Measurements from ENCODE around the gene KLHL8.
A peak's percentile ranks its signal among the peaks of the same experiment; 100 is the strongest.

Gene KLHL8

GRCh38 chr4:87220094-87220822 is at the start of gene KLHL8:
TSS of gene KLHL8 (minus strand) at chr4:87220618. CDS start at chr4:87195539, 25,079 bp downstream.
- DNase-seq: peak; percentile 95

- DNase-seq: peak; percentile 75
These were observed 49.7 kb upstream of the KLHL8 start for GRCh38 chr4:87270144-87270543.

DNA sequence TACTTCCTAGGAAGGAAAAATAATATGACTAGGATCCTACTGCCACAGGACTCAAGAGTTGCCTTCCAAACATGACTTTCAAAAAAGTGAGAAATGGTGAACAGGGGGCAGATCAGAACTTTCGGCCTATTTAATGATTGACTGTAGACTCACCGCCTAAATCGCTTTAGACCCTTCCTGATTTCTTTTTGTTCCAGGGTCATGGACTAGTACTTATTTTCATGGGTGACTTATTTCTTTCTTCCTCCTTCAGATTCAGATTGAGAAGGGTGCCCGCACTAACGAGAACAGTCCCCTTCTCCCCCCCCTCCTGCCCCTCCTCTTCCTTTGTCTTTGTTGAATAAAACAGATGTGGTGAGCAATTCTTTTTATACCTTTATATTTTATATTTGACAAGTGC is 48.0 kb upstream of the KLHL8 start:
- DNase-seq: no peak

DNA sequence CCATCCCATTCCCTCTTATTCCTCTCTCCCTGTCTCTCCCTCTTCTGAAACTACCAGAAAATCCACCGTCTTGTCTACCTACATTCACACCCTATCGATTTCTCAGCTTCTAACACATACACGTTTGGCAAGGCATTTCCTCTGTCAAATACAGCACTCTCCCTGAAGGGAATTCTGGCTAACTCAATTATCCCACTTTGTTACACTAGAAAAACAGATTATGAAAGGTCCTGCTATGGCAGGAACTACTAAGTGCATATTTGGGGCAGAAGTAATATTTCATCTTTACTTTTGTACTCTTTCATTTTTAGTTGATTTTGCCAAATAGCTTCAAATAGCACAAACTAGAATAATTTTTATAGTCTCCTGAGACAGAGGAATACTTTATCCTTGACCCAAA is 46.6 kb upstream of the KLHL8 start:
- DNase-seq: no peak

DNA sequence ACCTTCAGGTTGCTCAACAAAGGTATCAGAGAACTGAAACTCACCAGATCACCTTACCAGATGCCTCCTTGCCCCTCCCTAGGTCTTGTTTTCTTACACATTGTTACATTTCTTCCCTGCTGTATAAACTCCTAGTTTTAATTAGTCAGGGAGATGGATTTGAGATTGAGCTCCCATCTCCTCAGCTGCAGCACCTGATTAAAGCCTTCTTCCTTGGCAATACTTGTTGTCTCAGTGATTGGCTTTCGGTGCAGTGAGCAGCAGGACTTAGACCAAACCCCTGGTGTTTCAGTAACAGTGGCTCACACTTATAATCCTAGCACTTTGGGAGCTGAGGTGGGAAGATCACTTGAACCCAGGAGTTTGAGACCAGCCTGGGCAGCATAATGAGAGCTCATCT is 42.5 kb upstream of the KLHL8 start:
- no peak for DNase-seq

DNA sequence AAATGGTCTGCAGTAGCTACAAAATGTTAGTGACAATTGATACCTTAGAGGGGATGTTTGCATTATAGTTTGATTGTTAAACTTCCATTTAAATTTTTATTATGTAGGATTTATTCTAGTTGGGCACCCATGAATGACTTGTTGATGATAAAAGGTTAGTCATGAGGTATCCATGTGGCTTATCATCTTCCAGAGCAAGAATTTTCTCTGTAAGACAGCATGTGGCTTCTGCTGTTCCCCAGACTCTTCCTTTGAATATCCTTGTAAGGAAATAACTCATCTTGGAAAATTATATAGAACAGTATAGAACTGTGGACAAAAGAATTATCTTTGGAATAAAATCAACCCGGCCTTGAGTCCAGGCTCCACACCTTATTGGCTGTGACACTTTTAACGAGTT is 40.1 kb upstream of the KLHL8 start:
- no peak for DNase-seq

- no peak for DNase-seq
These were observed 38.3 kb upstream of the KLHL8 start for GRCh38 chr4:87258677-87259076.

GRCh38 chr4:87257523-87257922 is 37.1 kb upstream of the KLHL8 start:
- no peak for DNase-seq

DNA sequence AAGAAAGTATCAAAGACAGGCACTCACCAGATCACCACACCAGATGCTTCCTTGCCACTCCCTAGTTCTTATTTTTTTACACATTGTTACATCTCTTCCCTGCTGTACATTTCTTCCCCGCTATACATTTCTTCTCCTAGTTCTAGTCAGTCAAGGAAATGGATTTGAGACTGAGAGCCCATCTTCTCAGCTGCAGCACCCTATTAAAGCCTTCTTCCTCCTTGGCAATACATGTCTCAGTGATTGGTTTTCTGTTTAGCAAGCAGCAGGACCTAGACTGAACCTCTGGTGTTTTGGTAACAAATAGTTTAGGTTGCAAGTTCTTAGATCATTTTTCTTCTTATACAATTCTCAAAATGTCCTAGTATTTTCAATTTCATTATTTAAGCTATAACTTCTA is 35.3 kb upstream of the KLHL8 start:
- no peak for DNase-seq

GRCh38 chr4:87251106-87251505 is 30.7 kb upstream of the KLHL8 start:
- DNase-seq: no peak

- DNase-seq: no peak
These were observed 29.9 kb upstream of the KLHL8 start for GRCh38 chr4:87250294-87250693.

DNA sequence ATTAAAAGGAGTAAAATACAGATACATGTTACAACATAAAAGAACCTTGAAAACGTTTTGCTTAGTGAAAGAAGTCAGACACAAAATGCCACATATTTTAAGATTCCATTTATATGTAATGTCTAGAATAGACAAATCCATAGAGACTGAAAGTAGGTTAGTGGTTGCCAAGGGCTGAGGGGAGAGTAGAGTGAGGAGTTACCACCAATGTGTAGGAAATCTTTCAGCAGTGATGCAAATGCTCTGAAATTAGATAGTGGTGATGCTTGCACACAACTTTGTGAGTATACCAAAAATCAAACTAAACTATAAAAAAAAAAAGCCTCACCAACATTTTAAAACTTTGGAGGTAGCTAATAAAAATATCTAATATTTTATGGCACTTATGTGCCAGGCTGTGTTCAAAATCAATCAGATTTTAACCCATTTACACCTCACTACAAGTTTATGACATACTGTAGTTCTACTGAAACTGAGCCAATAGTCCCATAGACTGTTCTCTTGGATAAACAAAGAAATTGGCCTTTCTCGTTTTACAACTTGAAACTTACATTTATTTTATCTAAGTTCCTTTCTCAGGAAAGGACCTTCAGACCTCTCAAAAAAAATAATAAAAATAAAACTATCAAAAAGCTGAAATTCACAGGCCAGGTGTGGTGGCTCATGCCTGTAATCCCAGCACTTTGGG is 29.1 kb upstream of the KLHL8 start:
- no peak for DNase-seq

DNA sequence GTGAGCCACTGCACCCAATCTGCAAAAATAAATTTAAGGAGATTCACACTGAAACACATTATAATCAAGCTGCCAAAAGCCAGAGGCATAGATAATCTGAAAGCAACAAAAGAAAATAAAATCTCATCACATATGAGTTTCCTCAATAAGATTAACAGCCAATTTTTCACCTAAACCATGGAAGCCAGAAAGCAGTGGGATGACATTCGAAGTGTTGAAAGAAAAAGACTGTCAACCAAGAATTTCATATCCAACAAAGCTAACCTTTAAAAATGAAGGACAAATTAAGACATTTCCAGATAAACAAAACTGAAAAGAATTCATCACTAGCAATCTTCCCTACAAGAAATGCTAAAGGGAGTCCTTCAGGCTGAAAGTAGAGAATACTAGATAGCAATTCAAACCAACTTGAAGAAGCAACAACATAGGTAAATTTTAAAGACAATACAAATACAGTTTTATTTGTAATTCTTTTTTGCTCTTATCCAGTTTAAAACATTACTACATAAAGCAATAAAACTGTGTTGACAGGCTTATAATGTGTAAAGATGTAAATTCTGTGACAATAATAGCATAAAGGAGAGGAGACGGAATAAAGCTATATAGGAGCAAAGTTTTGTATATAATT is 23.1 kb upstream of the KLHL8 start:
- peak; percentile 46 for DNase-seq

DNA sequence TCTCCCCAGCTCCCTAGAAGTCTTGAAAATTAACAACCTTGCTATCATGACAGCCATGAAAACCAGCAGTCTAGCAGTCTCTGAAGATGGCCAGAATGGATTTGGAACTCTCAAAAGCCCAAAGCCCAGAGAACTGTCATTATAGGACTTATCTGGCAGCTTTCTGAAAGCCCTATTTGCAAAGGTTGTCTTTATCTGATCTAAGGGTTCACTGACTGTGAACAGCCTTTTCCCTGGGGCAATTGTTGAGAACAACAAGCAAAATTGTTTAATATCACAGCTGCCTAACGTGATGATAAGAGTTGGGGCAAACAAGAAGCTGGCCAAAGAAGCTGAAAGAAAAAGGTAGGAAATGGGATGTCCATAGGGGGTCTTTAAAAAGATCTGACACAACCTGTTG is 20.9 kb upstream of the KLHL8 start:
- no peak for DNase-seq

DNA sequence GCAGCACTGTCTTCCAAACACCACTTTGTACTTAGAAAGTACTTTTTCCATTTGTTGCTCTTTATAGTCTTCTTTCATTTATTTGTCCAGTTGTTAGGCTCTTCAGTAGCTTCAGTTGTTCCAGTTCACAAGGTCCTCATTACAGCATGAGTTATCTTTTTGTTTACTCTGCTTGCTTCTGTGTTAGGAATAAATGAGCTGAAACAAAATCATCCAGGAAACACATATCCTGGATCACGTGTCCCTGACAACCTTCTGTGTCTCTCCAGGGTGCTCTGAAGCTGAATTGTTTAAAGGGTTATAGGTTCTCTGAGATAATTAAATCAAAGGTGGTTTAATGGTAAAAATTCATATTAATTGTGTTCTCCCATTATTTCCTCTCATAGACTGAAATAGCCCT is 19.9 kb upstream of the KLHL8 start:
- no peak for DNase-seq

DNA sequence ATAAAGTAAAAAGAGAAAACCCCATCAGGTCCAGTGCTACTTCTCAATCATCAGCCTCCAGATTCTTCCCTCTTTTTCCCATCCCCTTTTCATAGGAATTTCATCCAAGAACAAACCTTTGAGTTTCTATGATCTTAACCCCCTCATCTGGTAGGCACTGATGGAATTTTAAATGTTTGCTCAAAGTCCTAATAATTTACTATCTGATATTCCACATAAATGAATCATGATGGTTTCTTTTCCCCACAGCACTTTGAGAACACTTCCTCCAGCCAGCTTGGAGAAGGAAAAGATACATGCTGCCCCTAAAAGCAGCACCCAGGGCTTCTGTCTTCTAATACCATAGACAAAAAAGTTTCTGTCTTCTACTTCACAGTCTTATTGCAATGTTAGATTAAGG is 19.4 kb upstream of the KLHL8 start:
- no peak for DNase-seq

DNA sequence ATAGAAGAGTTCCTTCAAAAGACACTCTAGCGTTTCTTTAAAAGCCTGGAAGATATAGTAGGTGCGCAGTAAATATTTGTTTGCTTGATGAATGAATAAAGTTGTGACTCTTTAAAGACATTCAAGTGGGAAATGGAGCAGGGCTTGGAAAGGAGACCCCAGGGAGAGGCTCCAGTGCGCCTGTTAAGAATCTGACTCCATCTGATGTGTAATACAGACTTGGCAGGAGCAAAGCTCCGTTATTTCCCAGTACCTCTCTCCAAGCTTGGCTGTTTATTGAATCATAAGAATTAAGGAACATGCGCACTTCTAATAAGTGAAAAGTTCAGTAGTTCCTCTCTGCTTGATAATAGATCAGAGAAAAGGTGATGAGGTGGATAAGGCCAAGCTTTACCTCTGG is 18.8 kb upstream of the KLHL8 start:
- DNase-seq: no peak

GRCh38 chr4:87236861-87237260 is 16.4 kb upstream of the KLHL8 start:
- no peak for DNase-seq

DNA sequence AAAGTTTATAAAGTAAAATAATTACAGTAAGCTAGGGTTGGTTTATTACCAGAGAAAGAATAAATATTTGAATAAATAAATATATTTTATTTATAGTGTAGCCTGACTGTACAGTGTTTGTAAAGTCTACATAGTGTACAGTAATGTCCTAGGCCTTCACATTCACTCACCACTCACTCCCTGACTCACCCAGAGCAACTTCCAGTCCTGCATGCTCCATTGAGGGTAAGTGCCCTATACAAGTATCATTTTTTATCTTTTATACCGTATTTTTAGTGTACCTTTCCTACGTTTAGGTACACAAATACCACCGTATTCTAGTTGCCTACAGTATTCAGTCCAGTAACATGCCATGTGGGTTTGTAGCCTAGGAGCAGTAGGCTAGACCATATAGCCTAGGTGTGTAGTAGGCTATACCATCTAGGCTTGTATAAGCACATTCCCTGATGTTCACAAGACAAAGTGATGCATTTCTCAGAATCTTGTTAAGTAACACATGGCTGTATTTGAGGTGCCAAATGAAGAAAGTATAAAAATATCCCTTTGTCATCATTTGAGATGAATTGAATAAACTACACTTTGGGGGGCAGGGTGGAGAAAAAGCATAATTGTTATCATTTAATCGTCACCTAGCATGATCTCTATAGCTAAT is 14.7 kb upstream of the KLHL8 start:
- no peak for DNase-seq

GRCh38 chr4:87232216-87232615 is 11.8 kb upstream of the KLHL8 start:
- peak; percentile 11 for DNase-seq

- no peak for DNase-seq
These were observed 10.4 kb upstream of the KLHL8 start for GRCh38 chr4:87230806-87231205.

DNA sequence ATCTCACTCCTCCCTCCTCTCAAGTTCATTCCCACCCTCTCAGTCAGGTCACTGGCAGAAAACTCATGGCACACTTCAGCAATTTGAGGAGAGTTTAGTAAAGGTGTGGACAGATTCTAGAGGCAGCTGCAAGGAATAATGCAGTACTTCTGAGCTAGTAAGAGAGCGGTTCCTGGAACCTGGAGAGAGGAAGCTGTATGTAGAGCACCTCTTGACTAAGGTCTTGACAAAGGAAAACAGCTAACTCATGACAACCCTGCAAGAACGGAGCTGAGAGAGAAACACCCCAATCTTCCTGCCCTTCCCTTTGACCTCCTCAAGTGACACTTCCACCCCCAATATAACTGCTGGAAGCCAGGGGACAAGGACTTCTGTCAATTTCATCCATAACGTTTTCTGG is 9.6 kb upstream of the KLHL8 start:
- DNase-seq: no peak

DNA sequence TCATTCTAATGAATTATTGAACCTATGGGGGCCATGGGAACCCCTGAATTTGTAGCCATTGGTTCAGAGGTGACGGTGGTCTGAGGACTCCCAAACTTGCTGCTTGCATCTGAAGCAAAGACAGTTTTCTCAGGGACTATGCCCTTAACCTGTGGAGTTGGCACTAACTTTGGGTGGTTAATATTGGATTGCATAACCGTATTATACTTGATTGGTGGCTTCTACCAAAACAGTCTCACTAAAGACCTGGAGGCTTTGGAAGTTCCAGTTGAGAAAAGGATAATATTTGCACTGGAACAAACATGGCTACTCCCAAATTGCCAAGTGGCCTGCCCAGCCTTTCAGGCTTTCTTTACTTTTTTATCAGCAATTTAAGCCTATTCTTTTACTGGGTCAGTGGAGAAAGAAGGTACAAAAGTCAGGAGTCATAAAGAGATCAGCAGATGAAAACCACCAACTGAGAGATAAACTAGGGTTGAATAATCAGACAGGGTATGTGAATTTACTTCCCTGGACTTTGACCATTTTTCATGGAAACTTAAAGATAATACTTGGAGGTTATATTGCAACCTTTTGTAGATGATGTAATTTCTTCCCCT is 7.9 kb upstream of the KLHL8 start:
- DNase-seq: peak; percentile 41

Data from hematopoietic multipotent progenitor cell treated with erythropoietin and hydrocortisone succinate and interleukin-3 and kit ligand, for 4 days (in vitro differentiated cells).